HFFc6 (cell line): ENCODE measurements around the gene ATP2B2. TPM values are rescaled to one million over a fixed set of nuclear protein-coding genes. Genes with fewer than 3 reads are reported as not detected.

Source experiments
- DNase-seq: peaks from one replicate; pipeline ENCODE4 v3.0.0-alpha.2; 2018
- H3K27ac Mint-ChIP-seq: 2 replicates; pipeline ENCODE4 v1.8.0; 2020; ENCODE audit warnings: mild to moderate bottlenecking, mixed read lengths
- H3K27me3 Mint-ChIP-seq: 2 replicates; pipeline ENCODE4 v1.8.0; 2021; ENCODE audit warnings: mild to moderate bottlenecking, moderate library complexity, mixed read lengths; ENCODE audit not compliant: insufficient read depth
- H3K36me3 Mint-ChIP-seq: 2 replicates; pipeline ENCODE4 v1.8.0; 2021; ENCODE audit warnings: low read depth, mixed read lengths
- H3K4me1 Mint-ChIP-seq: 2 replicates; pipeline ENCODE4 v1.8.0; 2020; ENCODE audit warnings: low read depth, mixed read lengths
- H3K4me3 Mint-ChIP-seq: 2 replicates; pipeline ENCODE4 v1.8.0; 2020; ENCODE audit warnings: mild to moderate bottlenecking, moderate library complexity, mixed read lengths
- H3K9me3 Mint-ChIP-seq: 2 replicates; pipeline ENCODE4 v1.8.0; 2020; ENCODE audit warnings: mild to moderate bottlenecking, mixed read lengths
- CTCF ChIP-seq: fragments of 200-600 bp; sonication (generic); IDR thresholded peaks from 2 replicates; pipeline ENCODE4 v1.5.0; 2021; ENCODE audit warnings: antibody characterized with exemption, mild to moderate bottlenecking
- total RNA-seq, 6 experiments: library from RNA; stranded (reverse); fragmentation: NEBNext Ultra II Directional; extraction: Animal tissue kit (Norgen Biotek cat#: 25700); gene quantifications; 2 replicates in 1 of 6; 3 replicates in 5 of 6; pipeline ENCODE4 v1.2.3, GENCODE V29; 2021

ATP2B2 gene
- total RNA-seq, 6 experiments from 2014 or later = not detected

GRCh38 chr3:10492364-10493201 is 12.8 kb downstream of the ATP2B2 start:
- Mint-ChIP-seq H3K27me3 (peaks cover 21% of the 10 kb centered on the region), H3K4me3 (no peak overlapping the region), H3K9me3 (no peaks in the 10 kb centered on the region), H3K36me3 (no peaks in the 10 kb centered on the region), H3K4me1 (no peaks in the 10 kb centered on the region), H3K27ac (no peak overlapping the region)
- no peak for DNase-seq
- no peak for TF ChIP-seq CTCF

- Mint-ChIP-seq H3K9me3 (no peaks in the 10 kb centered on the region), H3K27ac (no peak overlapping the region), H3K27me3 (peaks cover 23% of the 10 kb centered on the region), H3K4me1 (no peaks in the 10 kb centered on the region), H3K4me3 (no peak overlapping the region), H3K36me3 (no peaks in the 10 kb centered on the region)
- no peak for DNase-seq
- TF ChIP-seq CTCF = no peak
Measured at GRCh38 chr3:10489746-10490483, 15.5 kb downstream of the ATP2B2 start.

GRCh38 chr3:10487988-10488633 is 17.3 kb downstream of the ATP2B2 start:
- TF ChIP-seq CTCF = no peak
- H3K27ac Mint-ChIP-seq = no peak overlapping the region
- H3K4me3 Mint-ChIP-seq = no peak overlapping the region
- DNase-seq = no peak
- peaks cover 19% of the 10 kb centered on the region for H3K27me3 Mint-ChIP-seq
- no peaks in the 10 kb centered on the region for H3K9me3 Mint-ChIP-seq
- H3K36me3 Mint-ChIP-seq = no peaks in the 10 kb centered on the region
- no peaks in the 10 kb centered on the region for H3K4me1 Mint-ChIP-seq

- peaks cover 19% of the 10 kb centered on the region for H3K27me3 Mint-ChIP-seq
- H3K9me3 Mint-ChIP-seq = no peaks in the 10 kb centered on the region
- DNase-seq = no peak
Measured at GRCh38 chr3:10485806-10486205, 19.6 kb downstream of the ATP2B2 start.

More at GRCh38 chr3:10485806-10486205, 19.6 kb downstream of the ATP2B2 start:
- no peaks in the 10 kb centered on the region for H3K4me1 Mint-ChIP-seq
- H3K4me3 Mint-ChIP-seq = no peak overlapping the region
- H3K27ac Mint-ChIP-seq = no peak overlapping the region
- TF ChIP-seq CTCF = no peak
- no peaks in the 10 kb centered on the region for H3K36me3 Mint-ChIP-seq
